NCI-H146 treated with DMSO at 0.1 percent for 48 hours (cell line): Measurements from ENCODE around the gene ARHGEF11.
"Not testable (repeated sequence)": the region's sequence is repeated elsewhere in the genome, so short reads cannot be mapped to it uniquely, and the experiment has no call there.

ENCODE experiments used
- DNase-seq: peaks from one replicate; lab custom pipeline; 2025; ENCODE audit not compliant: unreplicated experiment; lab: John Stamatoyannopoulos, UW

Gene ARHGEF11, protein sequence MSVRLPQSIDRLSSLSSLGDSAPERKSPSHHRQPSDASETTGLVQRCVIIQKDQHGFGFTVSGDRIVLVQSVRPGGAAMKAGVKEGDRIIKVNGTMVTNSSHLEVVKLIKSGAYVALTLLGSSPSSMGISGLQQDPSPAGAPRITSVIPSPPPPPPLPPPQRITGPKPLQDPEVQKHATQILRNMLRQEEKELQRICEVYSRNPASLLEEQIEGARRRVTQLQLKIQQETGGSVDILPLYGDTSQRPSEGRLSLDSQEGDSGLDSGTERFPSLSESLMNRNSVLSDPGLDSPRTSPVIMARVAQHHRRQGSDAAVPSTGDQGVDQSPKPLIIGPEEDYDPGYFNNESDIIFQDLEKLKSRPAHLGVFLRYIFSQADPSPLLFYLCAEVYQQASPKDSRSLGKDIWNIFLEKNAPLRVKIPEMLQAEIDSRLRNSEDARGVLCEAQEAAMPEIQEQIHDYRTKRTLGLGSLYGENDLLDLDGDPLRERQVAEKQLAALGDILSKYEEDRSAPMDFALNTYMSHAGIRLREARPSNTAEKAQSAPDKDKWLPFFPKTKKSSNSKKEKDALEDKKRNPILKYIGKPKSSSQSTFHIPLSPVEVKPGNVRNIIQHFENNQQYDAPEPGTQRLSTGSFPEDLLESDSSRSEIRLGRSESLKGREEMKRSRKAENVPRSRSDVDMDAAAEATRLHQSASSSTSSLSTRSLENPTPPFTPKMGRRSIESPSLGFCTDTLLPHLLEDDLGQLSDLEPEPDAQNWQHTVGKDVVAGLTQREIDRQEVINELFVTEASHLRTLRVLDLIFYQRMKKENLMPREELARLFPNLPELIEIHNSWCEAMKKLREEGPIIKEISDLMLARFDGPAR (N-terminal part only)

GRCh38 chr1:157045250-157046218 lies at the start of gene ARHGEF11:
ARHGEF11 (minus strand) TSS chr1:157045742; CDS start chr1:157044330, 1,412 bp downstream.
- peak; percentile 72 for DNase-seq

- no peak for DNase-seq
Observed at GRCh38 chr1:157095091-157095490, 49.5 kb upstream of the ARHGEF11 start.

- DNase-seq: no peak
Observed at GRCh38 chr1:157092831-157093230, 47.3 kb upstream of the ARHGEF11 start.

DNA sequence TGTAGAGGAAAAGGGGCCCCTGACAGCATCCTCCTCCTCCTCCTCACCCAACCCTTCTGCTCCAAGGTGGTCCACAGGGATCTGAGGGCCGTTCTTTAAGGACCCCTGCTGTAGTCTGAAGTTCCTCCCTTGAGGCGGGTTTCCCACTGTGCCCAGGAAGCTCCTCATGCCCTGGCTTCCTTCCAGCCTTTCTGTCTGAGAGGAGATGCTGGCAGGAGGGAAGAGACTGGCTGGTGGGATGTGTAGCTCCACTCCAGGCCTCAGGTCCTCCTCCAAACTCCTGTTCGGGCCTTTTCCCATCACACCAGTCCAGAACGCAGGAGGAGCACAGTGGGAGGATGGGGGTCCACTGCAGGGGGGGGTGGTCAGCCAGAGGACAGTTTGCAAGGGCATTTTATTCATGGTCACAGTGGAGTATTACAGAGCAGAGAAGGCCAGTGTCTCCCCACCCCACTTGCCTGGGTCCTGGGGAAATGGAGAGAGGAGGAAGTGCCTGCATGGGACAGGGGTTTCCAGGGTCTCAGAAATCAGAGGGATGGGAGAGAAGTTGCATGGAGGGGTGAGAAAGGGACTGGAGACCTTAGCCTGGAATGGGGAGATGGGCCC lies 46.2 kb upstream of the ARHGEF11 start:
- no peak for DNase-seq

DNA sequence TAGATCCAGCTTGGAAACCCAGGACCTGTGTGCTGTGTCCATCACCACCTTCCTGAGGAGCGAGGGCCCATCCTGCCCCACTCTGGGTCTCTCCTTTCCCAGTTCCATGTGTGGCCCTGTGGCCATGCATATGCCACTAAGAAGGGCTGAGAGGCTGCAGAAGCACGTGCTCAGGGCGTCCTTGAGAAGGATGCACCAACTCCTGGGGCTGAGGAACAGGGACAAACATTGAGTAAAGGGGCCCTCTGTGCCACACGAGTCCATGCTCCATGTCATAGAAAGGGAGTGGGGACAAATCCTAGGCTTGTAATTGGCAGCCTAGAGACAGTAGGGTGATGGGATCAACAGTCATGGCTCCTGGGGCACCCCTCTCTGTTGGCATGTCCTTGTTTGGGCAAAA lies 45.6 kb upstream of the ARHGEF11 start:
- DNase-seq: no peak

DNA sequence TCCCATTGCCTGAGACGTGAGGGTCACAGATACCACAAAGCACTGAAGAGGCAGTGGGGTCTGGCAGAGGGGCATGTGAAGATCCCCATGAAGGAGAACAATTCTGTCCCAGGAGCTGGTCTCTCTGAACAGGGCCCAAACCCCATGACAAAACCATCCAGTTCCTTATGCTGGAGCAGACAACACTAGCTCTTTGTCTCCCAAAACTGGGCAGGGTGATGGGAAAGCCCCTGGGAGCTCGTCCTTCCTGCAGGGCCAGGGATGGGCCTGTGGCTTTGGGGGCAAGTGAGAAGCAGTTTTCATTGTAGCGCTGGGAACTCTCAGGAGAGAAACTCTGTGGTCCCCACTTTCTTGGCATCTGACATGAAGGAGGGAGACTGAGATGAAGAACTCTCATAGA lies 45.2 kb upstream of the ARHGEF11 start:
- DNase-seq: no peak

DNA sequence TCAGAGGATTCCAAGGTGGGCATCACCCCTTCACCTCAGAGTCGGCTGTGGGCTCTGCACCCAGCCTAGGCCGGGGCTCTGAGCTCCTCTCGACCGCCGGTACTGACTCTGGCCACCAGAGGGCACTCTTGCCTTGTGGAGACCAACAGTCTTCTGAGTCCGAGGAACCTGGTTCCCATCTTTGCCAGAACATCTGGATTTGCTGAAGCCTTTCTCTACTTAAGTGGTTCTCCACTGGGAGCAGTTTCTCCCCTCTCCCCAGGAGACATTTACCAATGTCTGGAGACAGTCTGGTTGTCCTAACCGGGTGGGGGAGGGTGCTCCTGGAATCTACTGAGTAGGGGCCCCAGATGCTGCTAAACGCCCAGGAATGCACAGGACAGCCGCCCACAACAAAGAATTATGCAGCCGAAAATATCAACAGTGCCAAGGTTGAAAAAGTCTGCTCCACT lies 44.7 kb upstream of the ARHGEF11 start:
- DNase-seq: peak; percentile 26

DNA sequence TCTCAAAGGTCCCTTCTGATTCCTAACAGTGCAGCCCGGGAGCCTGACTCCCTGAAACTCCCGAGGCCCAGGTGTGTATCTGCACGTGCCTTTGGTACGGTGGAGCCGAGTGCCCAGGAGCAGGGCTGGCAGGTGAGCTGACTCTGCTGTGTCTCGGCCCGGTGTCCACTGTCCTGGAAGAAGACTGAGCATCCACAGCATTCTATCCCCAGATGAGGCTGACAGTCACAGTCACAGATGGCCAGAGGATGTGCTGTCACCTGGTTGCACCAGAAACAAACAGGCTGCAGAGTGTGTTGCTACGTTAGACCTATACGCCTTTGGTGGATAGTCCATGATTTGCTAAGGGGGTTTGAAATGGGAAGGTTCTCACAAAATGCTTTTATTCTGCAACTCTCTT lies 44.2 kb upstream of the ARHGEF11 start:
- DNase-seq: no peak

DNA sequence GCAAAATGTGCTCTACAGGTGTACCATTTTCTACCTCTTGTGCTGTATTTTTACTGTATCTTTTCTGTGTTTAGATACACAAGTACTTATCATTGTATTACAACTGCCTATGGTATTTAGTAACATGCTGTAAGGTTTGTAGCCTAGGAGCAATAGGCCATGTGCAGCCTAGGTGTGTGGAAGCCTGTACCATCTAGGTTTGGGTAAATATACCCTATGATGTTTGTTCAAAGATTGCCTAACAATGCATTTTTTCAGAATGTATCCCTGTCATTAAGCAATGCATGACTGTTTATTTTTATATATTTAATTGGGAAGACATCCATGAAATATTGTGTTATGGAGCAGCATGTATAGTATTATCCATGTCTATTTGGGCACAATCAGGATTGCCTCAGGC lies 43.1 kb upstream of the ARHGEF11 start:
- no peak for DNase-seq

DNA sequence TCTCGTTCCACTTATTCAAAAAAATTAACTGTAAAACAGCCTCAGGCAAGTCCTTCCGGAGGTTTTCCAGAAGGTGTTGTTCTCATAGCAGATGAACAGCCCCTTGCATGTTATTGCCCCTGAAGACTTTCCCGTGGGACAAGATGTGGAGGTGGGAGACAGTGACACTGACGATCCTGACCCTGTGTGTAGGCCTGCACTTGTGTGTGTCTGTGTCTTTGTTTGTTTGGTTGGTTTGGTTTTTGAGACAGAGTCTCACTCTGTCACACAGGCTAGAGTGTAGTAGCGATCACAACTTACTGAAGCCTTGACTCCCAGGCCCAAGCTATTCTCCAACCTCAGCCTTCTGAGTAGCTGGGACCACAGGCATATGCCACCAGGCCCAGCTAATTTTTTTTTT lies 41.5 kb upstream of the ARHGEF11 start:
- no peak for DNase-seq

DNA sequence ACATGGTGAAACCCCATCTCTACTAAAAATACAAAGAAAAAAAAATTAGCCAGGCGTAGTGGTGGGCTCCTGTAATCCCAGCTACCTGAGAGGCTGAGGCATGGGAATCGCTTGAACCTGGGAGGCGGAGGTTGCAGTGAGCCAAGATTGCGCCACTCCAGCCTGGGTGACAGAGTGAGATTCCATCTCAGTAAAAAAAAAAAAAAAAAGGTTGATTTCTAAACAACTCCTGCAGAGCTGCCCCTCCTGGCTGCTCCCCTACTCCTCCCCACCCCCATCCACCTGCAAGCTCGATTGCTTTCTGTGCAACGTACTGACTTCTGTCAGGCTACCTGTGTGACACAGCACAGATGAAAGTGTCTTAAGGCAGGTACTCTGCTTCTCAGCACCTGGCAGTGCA lies 40.8 kb upstream of the ARHGEF11 start:
- DNase-seq: no peak

- DNase-seq: no peak
Observed at GRCh38 chr1:157085421-157085820, 39.9 kb upstream of the ARHGEF11 start.

DNA sequence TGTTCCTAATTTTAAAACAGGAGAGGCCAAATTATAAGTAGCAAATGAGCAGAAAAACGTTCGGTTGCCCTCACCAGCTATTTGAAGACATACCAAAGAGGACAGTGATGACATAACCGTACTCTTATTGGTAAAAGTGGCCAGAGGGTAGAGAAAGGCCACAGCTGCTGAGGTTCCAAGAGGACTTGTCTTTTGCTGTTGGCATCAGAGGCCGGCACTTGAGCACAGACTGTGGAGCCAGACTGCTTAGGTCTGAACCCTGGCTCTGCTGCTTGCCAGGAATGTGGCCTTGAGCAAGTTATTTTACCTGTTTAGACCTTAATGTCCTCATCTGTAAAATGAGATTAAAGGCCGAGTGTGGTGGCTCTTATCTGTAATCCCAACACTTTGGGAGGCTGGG lies 39.2 kb upstream of the ARHGEF11 start:
- DNase-seq: no peak

GRCh38 chr1:157081707-157082106 lies 36.2 kb upstream of the ARHGEF11 start:
- no peak for DNase-seq

GRCh38 chr1:157080714-157081113 lies 35.2 kb upstream of the ARHGEF11 start:
- no peak for DNase-seq

- DNase-seq: no peak
Observed at GRCh38 chr1:157077394-157077793, 31.9 kb upstream of the ARHGEF11 start.

DNA sequence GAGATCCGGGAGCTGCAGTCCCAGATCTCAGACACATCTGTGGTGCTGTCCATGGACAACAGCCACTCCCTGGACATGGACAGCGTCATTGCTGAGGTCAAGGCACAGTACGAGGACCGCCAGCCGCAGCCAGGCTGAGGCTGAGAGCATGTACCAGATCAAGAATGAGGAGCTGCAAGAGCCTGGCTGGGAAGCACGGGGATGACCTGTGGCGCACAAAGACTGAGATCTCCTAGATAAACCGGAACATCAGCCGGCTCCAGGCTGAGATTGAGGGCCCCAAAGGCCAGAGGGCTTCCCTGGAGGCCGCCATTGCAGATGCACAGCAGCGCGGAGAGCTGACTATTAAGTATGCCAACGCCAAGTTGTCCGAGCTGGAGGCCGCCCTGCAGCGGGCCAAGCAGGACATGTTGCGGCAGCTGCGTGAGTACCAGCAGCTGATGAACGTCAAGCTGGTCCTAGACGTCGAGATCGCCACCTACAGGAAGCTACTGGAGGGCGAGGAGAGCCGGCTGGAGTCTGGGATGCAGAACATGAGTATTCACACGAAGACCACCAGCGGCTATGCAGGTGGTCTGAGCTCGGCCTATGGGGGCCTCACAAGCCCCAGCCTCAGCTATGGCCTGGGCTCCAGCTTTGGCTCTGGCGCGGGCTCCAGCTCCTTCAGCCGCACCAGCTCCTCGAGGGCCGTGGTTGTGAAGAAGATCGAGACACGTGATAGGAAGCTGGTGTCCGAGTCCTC lies 28.6 kb upstream of the ARHGEF11 start:
- peak; percentile 56 for DNase-seq

DNA sequence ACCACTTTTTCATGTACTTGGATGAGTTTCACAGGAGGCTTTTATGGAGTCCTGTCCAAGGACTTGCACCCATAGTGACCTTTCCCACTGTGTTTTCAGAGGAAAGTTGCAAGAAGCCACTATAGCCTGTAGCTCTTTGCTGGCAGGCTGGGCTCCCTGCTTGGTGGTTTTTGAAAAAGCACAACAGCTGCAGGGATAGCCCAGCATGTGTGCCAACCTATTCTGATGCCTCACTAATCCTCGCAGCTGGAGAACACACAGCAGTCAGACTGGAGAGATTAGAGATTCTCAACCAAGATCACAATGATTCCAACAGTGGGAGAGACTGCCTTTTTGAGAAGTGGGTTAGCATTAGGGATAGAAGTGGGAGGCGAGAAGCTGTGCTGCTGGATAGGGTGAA lies 24.1 kb upstream of the ARHGEF11 start:
- peak; percentile 39 for DNase-seq

- not testable (repeated sequence) for DNase-seq
Observed at GRCh38 chr1:157059241-157059640, 13.7 kb upstream of the ARHGEF11 start.

GRCh38 chr1:157056269-157056668 lies 10.7 kb upstream of the ARHGEF11 start:
- no peak for DNase-seq
